GM12874 (cell line): ENCODE measurements around the gene PKD2L1.

Source experiments
- TF ChIP-seq, protein P1 (sequence below): IDR thresholded peaks from 2 replicates; pipeline ENCODE4 v1.5.1; 2011; ENCODE audit warnings: low read depth, mild to moderate bottlenecking, control low read depth, low read length, moderate library complexity; ENCODE audit not compliant: insufficient read depth

The PKD2L1 gene

DNA sequence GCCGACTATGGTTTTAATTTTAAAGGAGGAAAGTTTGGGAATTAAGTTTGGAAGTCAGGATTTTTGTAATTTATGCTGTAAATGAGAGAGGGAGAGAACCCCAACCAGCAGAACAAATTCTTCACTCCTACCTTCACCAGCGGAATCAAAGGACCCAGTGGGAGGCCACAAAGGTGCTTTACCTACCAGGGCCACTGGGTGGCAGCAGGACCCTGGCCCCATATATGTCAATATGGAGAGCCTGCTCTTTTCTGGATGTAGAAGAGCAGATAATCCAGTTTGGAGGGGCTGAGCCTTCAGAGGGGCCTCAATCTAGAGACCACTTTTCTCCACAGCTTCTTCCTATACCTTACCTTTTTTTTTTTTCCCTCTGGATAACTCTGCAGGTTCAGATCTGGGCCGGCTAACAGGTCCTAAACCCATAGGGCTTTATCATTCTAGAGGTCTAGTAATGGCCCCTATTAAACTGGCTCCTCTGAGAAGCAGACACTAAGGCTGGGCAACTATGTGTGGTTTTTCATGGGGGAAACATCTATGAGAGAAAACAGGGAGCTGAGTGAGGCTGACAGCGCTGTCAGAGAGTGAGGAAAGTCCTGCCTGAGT lies 8.5 kb upstream of the PKD2L1 start:
- TF ChIP-seq, protein P1, sequence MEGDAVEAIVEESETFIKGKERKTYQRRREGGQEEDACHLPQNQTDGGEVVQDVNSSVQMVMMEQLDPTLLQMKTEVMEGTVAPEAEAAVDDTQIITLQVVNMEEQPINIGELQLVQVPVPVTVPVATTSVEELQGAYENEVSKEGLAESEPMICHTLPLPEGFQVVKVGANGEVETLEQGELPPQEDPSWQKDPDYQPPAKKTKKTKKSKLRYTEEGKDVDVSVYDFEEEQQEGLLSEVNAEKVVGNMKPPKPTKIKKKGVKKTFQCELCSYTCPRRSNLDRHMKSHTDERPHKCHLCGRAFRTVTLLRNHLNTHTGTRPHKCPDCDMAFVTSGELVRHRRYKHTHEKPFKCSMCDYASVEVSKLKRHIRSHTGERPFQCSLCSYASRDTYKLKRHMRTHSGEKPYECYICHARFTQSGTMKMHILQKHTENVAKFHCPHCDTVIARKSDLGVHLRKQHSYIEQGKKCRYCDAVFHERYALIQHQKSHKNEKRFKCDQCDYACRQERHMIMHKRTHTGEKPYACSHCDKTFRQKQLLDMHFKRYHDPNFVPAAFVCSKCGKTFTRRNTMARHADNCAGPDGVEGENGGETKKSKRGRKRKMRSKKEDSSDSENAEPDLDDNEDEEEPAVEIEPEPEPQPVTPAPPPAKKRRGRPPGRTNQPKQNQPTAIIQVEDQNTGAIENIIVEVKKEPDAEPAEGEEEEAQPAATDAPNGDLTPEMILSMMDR: peak; percentile 84

GRCh38 chr10:100334762-100335161 lies 4.7 kb upstream of the PKD2L1 start:
- TF ChIP-seq, protein P1: no peak

GRCh38 chr10:100333661-100334440 lies 3.8 kb upstream of the PKD2L1 start:
- TF ChIP-seq, protein P1: no peak

DNA sequence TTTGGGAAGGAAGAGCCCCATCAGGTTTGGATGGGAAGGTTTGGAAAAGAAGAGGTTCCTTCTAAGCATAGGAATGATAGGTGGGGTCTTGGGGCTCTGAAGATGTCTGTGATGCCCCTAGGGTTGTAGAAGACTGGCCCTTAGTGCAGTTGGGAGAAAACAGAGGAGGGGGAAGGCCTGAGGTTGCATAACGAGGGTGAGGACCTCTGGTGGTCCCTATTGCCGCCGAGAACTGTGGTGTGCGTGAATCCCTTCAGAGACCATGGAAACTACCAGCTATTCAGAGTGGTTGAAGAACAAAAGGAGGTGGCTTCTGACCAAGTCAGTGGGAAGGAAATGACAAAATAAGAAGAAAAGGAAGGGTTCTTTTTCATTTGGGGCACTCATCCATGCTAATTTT lies 3.1 kb upstream of the PKD2L1 start:
- TF ChIP-seq, protein P1: no peak

GRCh38 chr10:100328198-100328597 lies 1.8 kb downstream of the PKD2L1 start:
- TF ChIP-seq, protein P1: no peak

DNA sequence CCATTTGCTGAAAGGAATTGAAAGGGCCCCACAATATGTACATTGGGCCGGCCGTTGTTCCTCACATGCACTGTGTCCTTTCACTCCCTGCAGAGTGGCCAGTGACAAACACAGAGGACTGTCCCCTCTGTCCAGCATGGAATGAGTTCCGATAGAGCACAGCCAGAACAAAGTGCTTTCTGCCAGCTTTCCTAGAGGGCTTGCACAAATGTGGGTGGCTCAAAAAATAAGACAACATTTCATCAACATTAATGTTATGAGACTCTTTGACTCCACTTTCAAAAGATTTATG lies 2.4 kb downstream of the PKD2L1 start:
- TF ChIP-seq, protein P1: no peak

DNA sequence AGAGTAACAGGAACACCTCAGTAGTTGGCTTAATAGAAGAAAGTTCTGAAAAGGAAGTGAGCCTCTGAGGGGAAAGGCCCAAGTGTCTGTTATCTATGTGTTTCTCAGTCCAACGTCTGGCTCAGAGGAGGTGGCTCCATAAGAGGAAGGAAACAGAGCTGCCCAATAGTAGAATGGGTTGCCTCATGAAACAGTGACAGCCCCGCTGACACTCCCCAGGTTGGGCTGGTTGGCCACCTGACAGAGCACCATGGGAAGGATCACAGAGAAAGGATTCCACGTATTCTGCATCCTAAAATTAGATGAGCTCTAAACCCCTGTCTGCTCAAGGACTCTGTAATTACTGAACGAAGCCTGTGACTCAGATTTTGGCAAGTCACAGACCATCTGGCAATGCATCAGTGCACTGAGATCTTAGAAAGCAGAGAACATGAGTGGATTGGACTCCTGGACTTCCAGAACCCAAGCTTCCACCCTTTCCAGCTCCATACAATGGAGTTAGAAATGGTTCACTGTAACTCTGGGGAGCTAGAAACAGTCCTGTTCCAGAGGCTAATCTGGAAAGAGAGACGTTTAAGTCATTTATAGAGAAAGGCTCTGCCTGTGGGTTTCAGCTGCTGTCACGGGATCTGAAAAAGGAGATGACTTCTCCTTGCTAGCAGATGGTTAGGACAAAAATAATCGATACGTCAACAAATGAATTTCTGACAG lies 2.9 kb downstream of the PKD2L1 start:
- TF ChIP-seq, protein P1: no peak
